Testis (tissue), 2 donors: ENCODE measurements around the gene REV1.

ENCODE experiments used
- CTCF ChIP-seq, 3 experiments: fragments of 450-650 bp in 2 of 3; fragments of 200-600 bp in 1 of 3; sonication (generic) in 1 of 3; IDR thresholded peaks; one replicate each; pipeline ENCODE4 v1.5.1; 2016 to 2019; ENCODE audit warnings: antibody characterized with exemption in 3 of 3, mild to moderate bottlenecking in 2 of 3, moderate library complexity in 1 of 3
- POLR2A ChIP-seq: fragments of 450-650 bp; IDR thresholded peaks from one replicate; pipeline ENCODE4 v1.6.1; 2017; ENCODE audit warnings: antibody characterized with exemption, mild to moderate bottlenecking, moderate library complexity

- TF ChIP-seq CTCF (IDR thresholded peaks at IDR 0.05) = no peak
- no peak for TF ChIP-seq POLR2A
These were observed 24.5 kb upstream of the REV1 start for GRCh38 chr2:99514357-99514756.
